Activated naive CD8-positive, alpha-beta T cell (primary cell): ENCODE results near the gene FAT3.

ENCODE experiments used
- H3K27ac Mint-ChIP-seq: one replicate; pipeline ENCODE4 v1.8.0; 2021; ENCODE audit warnings: mixed read lengths
- H3K27me3 Mint-ChIP-seq: one replicate; pipeline ENCODE4 v1.8.0; 2021; ENCODE audit warnings: mixed read lengths
- H3K36me3 Mint-ChIP-seq: one replicate; pipeline ENCODE4 v1.8.0; 2021; ENCODE audit warnings: mixed read lengths
- H3K4me1 Mint-ChIP-seq: one replicate; pipeline ENCODE4 v1.8.0; 2021; ENCODE audit warnings: low read depth, mixed read lengths
- H3K4me3 Mint-ChIP-seq: one replicate; pipeline ENCODE4 v1.8.0; 2021; ENCODE audit warnings: mild to moderate bottlenecking, mixed read lengths
- H3K9me3 Mint-ChIP-seq: one replicate; pipeline ENCODE4 v1.8.0; 2021; ENCODE audit warnings: low read depth, mixed read lengths

Gene FAT3

DNA sequence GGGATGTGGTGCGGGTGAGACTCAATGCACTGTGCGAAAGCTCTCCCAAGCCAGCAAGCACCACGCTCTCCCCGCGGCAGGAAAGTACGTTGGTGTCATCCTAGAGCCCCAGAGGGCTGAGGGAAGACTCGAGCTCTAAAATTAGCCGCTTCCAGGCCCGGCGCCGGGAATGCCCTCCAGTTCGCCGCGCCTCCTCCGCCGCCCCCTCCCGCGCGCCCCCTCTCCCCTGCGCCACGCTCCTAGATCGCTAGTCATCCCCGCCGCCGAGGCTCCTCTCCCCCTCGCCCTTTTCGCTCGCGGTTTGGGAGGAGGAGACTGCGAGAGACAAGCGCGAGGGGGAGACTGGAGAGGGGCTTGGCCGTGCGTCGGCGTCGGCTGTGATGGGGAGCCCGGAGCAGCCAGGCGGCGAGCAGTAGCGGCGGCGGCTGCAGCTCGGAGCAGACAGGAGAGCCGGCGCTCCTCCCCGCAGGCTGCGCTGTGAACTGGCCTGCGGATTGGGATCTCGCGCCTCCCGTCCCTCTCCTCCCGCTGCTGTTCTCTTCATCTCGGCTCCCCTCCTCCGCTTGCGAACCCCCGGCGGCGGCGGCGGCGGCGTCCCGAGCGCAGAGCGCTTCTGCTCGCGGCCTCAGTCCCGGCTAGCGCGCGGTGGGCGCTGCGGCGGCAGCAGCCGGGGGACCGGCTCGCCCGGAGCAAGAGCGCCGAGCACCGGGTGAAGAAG lies at the start of gene FAT3:
Gene FAT3, plus strand, starts transcription at position 412 of the 718 bp plus-strand sequence. CDS start 127,295 bp downstream, outside the sequence.
- Mint-ChIP-seq H3K36me3 (no peaks in the 10 kb centered on the region), H3K27ac (no peak within 1 kb of the TSS), H3K27me3 (peaks cover 38% of the 10 kb centered on the region), H3K4me3 (no peak within 1 kb of the TSS), H3K4me1 (no peaks in the 10 kb centered on the region), H3K9me3 (peaks cover 7% of the 10 kb centered on the region)

DNA sequence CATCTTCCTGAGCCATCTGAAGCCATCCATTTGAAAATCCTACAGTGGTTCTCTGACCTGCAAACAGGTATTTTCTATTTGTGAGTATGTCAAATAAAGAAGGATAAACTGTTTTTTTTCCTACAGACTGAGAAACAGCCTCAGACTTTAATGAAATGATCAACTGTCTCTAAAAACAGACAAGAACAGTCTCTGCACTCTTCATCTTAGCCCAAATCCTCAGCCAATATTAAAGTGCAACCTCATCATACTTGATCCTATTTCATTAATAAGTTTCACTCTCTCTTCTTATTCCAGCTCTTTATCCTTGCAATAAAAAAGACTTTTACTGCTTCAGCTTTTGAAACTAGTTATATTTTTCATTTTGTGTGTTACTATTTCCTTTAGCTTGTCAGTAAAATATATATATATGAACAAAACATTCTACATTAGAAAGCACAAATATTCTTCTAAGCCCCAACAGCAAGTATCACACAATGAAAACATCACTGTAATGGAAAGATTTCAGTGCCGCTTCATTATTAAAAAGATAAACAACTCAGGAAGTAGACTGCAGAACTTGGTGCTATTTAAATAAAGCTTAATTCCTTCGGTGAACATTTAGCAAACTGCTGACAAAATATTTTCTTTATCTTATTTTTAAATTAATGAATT lies 45.5 kb upstream of the FAT3 start:
- no peaks in the 10 kb centered on the region for H3K9me3 Mint-ChIP-seq

DNA sequence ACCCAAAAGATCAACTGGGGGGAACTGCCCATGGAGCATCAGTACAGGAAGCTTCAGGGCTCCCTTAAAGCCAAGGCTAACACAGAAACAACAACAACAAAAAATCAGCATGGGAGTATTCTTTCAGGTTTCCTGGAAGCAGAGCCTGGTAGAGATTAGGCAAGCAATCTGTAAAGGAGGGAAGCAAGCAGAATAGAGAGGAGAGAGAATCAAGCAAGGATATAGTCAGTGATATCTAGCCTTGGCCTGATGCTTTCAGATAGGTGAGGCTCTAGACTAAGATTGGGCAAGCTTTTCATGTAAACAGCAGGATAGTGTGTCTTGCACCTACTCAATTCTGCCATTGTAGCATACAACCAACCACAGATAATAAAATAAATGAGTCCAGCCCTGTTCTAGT lies 44.4 kb upstream of the FAT3 start:
- no peaks in the 10 kb centered on the region for H3K4me1 Mint-ChIP-seq
- no peak overlapping the region for H3K27ac Mint-ChIP-seq
- H3K27me3 Mint-ChIP-seq, result no peaks in the 10 kb centered on the region
- H3K9me3 Mint-ChIP-seq, result no peaks in the 10 kb centered on the region
- H3K36me3 Mint-ChIP-seq, result no peaks in the 10 kb centered on the region
- H3K4me3 Mint-ChIP-seq, result no peak overlapping the region

More for the DNA sequence above, 45.5 kb upstream of the FAT3 start:
- Mint-ChIP-seq H3K27me3 (no peaks in the 10 kb centered on the region), H3K27ac (no peak overlapping the region), H3K36me3 (no peaks in the 10 kb centered on the region), H3K4me3 (no peak overlapping the region), H3K4me1 (no peaks in the 10 kb centered on the region)

DNA sequence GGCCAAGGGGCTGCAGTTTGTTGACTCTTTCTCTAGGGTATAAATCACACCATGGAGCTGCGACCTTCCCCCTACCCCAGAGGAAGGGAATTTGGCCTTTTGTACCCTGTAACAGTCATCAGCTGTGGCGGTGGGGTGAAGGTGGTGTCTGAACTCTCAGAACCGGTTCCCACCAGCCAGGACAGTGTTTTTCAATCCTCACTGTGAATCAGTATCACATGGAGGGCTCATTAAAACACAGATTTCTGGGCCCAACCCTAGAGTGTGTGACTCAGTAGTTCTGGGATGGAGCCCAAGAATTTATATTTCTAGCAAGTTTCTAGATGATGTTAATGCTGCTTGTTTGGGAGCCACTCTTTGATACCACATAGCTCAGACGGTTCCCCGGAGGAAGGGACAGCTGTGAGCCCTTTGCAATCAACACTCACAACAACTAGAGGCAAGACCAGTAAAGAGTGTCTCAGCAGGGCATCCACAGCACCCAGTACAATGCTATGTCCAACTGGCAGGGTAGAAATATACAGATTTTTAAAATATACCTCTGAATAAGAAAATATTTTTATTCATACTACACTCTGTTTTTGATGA lies 43.9 kb upstream of the FAT3 start:
- H3K4me1 Mint-ChIP-seq, result no peaks in the 10 kb centered on the region
- H3K36me3 Mint-ChIP-seq, result no peaks in the 10 kb centered on the region
- H3K9me3 Mint-ChIP-seq, result no peaks in the 10 kb centered on the region
- H3K27me3 Mint-ChIP-seq, result no peaks in the 10 kb centered on the region
- H3K4me3 Mint-ChIP-seq, result no peak overlapping the region
- no peak overlapping the region for H3K27ac Mint-ChIP-seq

DNA sequence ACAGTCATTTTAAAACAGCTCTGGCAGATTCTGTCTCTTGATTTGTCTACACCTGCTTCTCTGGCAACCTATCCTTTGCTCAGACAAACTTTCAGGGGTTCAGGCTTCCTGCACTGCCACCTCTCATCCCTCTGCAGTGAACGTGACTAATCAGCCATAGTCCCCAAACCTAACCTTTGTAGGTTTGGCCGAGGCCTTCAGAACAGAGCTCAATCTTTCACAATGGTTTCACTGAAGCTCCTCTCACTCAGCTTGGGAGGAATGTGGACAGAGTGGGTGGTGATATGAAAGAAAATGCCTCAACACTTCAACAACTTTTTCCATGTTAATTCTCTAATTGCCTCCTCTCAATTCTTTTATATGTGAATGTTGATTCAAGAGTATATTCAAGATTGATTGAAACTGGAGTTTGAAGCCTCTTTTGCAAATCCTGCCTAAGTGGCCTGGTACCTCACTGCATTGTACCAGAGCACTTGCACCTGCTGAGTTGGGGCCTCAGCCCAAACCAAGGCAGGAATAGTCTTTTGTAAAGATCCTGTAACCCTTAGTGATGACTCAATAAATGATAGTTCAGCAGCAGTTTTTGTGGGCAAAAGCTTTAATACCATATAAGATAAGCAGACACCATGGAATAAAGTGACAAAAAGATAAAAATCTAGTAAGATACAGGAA lies 33.9 kb upstream of the FAT3 start:
- H3K27me3 Mint-ChIP-seq, result no peaks in the 10 kb centered on the region

DNA sequence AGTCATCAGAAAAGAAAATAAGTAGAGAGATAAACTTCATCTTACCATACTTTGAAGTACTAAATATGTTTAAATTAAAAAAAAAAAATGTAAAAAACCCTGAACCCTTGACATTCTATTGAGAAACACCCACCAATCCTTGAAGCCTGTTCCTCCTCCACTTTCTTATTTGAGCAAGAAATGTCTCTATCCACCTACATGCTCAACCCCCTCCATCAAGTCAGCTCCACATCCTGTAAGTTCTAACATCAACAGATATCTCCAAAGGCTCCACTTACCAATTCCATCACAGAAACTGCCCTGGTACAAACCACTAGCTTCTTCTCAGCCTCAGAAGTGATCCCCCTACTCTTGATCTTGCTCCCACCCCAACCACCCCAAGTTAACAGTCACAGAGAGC lies 32.5 kb upstream of the FAT3 start:
- Mint-ChIP-seq H3K4me3 (no peak overlapping the region), H3K9me3 (peaks cover 3% of the 10 kb centered on the region), H3K27me3 (no peaks in the 10 kb centered on the region), H3K27ac (no peak overlapping the region), H3K36me3 (no peaks in the 10 kb centered on the region), H3K4me1 (no peaks in the 10 kb centered on the region)

More for the DNA sequence above, 33.9 kb upstream of the FAT3 start:
- Mint-ChIP-seq H3K4me3 (no peak overlapping the region), H3K27ac (no peak overlapping the region), H3K9me3 (peaks cover 3% of the 10 kb centered on the region), H3K36me3 (no peaks in the 10 kb centered on the region), H3K4me1 (no peaks in the 10 kb centered on the region)

DNA sequence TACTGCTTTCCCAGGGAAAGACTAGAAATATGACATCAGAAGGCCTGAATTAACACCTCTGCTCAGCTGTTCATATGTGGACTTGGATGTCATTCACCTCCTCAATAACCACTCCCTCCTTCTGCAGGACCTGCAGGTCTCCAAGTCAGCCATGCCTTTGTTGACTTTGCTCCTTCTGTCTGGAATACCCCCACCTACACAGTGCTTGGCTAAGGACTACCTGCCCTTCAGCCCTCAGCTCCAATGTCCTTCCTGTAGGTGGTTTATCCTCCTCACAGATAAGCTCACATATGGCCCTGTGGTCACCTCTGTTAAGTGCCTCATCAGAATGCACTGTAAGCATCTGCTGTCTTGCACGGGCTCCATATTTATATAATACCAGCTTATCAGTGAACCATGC lies 26.4 kb upstream of the FAT3 start:
- H3K36me3 Mint-ChIP-seq, result no peaks in the 10 kb centered on the region
- peaks cover 3% of the 10 kb centered on the region for H3K27me3 Mint-ChIP-seq
- no peaks in the 10 kb centered on the region for H3K9me3 Mint-ChIP-seq
- no peak overlapping the region for H3K4me3 Mint-ChIP-seq
- no peaks in the 10 kb centered on the region for H3K4me1 Mint-ChIP-seq
- no peak overlapping the region for H3K27ac Mint-ChIP-seq

DNA sequence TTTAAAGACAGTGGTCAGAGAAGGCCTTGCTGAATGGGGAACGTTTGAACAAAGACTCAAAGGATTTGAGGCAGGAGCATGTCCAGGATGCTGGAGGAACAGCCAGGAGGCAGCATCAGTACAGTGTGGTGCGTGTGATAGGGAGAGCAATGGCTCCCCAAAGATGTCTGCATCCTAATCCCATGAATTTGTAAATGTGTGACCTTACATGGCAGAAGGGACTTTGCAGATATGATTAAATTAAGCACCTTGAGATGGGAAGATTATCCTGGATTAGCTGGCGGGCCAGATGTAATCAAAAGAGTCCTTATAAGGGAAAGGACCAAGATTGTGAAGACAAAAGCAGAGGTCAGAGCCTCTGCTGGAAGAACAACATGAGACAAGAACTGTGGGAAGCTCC lies 24.6 kb upstream of the FAT3 start:
- Mint-ChIP-seq H3K27ac (no peak overlapping the region), H3K9me3 (no peaks in the 10 kb centered on the region), H3K4me3 (no peak overlapping the region), H3K36me3 (no peaks in the 10 kb centered on the region), H3K27me3 (peaks cover 3% of the 10 kb centered on the region), H3K4me1 (no peaks in the 10 kb centered on the region)

DNA sequence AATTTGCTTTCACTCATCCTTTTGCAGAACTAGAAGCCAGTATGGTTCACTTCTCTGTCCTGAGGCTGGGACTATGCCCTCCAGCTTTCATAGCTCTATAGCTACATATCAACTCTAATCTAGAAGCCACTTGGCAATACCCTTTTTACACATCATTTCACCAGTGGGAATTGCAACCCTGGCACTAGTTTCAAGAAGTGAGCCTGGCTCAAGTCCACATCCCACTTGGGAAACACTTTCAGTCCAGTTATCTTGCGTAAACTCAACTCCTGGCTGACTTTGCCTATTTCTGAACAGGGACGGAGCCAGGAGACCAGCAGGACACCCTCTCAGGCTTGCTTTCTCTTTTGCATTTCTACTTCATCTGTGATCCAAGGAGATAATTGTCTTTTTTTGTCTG lies 19.9 kb upstream of the FAT3 start:
- peaks cover 1% of the 10 kb centered on the region for H3K27me3 Mint-ChIP-seq
- no peaks in the 10 kb centered on the region for H3K4me1 Mint-ChIP-seq
- no peak overlapping the region for H3K4me3 Mint-ChIP-seq
- no peaks in the 10 kb centered on the region for H3K9me3 Mint-ChIP-seq
- no peak overlapping the region for H3K27ac Mint-ChIP-seq
- H3K36me3 Mint-ChIP-seq, result no peaks in the 10 kb centered on the region

DNA sequence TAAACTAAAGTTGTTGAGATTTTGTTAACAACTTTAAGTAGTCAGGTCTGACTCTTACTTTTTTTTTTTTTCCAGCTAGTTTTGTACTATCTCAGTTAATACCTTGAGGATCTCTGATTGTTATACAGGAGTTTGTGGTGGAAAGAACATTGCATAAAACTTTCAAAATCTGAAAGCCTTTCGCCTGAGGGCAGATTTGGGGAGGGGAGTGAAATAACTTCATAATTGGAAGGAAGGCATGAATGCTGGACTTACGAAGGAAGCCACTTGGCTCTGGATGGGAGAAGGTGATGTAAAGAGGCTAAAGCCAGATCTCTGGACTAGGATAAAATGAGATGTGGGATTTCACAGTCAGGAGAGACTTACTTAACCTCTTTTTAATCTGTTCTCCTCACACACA lies 18.2 kb upstream of the FAT3 start:
- no peak overlapping the region for H3K4me3 Mint-ChIP-seq
- no peaks in the 10 kb centered on the region for H3K9me3 Mint-ChIP-seq
- H3K27ac Mint-ChIP-seq, result no peak overlapping the region
- H3K4me1 Mint-ChIP-seq, result no peaks in the 10 kb centered on the region
- no peaks in the 10 kb centered on the region for H3K36me3 Mint-ChIP-seq
- peaks cover 1% of the 10 kb centered on the region for H3K27me3 Mint-ChIP-seq

DNA sequence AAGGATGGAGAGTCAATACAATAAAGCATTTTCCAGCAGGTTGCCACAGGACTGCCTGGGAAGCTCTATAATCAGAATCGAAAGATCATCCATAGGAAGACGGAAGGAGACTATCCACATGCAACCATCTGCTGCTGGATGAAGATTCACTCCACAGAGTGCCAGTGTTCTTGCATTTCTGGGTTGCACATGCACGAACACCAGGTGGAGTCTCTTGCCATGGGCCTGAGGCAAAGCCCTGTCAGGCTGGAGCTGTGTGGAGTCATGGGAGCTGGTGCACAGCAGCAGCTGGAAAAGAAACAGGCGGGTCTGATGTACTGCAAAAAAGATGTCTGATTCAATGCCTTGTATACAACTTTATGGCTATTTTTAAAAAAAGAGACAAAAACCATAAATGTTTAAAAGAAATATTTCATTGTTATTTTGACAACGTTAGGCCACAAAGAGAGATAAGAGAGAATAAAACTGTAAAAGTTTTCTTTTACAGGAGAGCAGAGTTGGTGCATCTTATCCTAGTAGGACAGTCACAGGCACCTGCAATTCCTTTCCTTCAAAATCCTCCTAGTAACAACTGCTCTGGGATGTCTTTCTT lies 12.9 kb upstream of the FAT3 start:
- H3K9me3 Mint-ChIP-seq, result peaks cover 3% of the 10 kb centered on the region
- no peaks in the 10 kb centered on the region for H3K36me3 Mint-ChIP-seq
- no peak overlapping the region for H3K4me3 Mint-ChIP-seq
- H3K27me3 Mint-ChIP-seq, result peaks cover 1% of the 10 kb centered on the region
- H3K4me1 Mint-ChIP-seq, result no peaks in the 10 kb centered on the region
- H3K27ac Mint-ChIP-seq, result no peak overlapping the region

DNA sequence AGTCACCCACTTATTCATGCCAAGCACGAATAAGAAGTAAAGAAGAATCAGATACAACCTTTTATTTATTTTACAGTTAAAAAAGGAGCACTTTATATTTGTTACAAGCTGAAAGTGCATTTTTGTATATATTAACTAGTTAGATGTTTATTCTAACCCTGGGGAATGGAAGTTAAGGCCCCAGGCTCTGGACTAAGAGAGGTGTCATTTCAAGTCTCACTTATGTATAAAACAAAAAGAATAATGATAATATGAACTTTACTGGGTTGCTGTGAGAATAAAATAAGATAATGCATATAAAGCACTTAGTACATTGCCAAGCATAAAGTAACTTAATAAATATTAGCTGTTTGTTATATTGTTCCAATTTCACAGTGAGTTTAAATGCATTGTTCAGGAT lies 12.1 kb upstream of the FAT3 start:
- H3K27me3 Mint-ChIP-seq, result peaks cover 3% of the 10 kb centered on the region

DNA sequence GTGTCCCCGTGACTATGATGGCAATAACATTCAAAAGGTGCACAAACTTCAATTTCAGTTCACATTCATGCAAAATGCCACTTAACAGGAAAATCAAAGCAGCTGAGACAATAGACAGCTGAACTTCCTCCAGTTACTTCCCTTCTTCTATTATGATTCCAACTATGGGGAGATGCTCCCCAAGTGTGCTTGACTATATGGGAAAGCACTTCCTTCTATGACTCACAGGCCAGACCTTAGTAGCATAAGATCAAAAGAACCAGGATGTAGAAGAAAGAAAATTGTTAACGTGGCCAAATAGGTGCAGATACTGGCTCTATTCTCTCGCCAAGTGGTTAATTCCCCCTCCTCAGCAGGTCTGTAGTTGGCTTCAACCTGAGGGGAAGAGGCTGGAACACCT lies 7.8 kb upstream of the FAT3 start:
- Mint-ChIP-seq H3K9me3 (peaks cover 10% of the 10 kb centered on the region), H3K27me3 (peaks cover 9% of the 10 kb centered on the region), H3K4me3 (no peak overlapping the region), H3K36me3 (no peaks in the 10 kb centered on the region), H3K4me1 (no peaks in the 10 kb centered on the region), H3K27ac (no peak overlapping the region)

More for the DNA sequence above, 12.1 kb upstream of the FAT3 start:
- H3K36me3 Mint-ChIP-seq, result no peaks in the 10 kb centered on the region
- H3K9me3 Mint-ChIP-seq, result peaks cover 3% of the 10 kb centered on the region
- no peaks in the 10 kb centered on the region for H3K4me1 Mint-ChIP-seq
- no peak overlapping the region for H3K27ac Mint-ChIP-seq
- no peak overlapping the region for H3K4me3 Mint-ChIP-seq

DNA sequence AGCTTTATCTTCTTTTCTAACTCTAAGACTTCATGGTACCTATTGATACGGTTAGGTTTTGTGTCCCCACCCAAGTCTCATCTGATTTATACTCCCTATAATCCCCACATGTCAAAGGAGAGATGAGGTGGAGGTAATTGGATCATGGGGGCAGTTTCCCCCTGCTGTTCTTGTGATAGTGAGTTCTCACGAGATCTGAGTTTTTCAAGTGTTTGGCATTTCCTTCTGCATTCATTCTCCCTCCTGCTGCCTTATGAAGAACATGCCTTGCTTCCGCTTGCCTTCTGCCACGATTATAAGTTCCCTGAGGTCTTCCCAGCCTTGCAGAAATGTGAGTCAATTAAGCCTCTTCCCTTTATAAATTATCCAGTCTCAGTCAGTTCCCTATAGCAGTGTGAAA lies 5.1 kb upstream of the FAT3 start:
- H3K36me3 Mint-ChIP-seq, result no peaks in the 10 kb centered on the region

DNA sequence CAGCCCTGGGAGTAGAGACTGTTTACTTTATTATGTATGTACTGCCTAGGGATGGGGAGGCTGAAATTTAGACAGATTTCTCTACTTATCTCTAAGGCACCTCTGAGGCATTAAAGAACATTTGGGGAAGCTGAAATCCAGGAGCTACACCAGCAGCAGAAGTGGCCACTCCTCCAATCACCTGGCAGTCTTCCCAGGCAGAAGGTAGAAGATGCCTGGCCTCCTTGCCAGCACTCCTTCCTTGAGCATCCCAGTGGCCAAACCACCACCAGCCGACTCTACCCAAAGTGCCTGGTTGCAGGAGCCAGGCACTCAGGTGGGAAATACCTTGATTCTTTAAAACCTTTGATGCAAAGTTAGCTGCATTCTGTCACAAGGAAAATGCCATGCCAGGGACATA lies 1.9 kb upstream of the FAT3 start:
- H3K36me3 Mint-ChIP-seq, result no peaks in the 10 kb centered on the region
- no peak overlapping the region for H3K4me3 Mint-ChIP-seq
- peaks cover 34% of the 10 kb centered on the region for H3K27me3 Mint-ChIP-seq
- no peak overlapping the region for H3K27ac Mint-ChIP-seq
- no peaks in the 10 kb centered on the region for H3K4me1 Mint-ChIP-seq
- H3K9me3 Mint-ChIP-seq, result peaks cover 7% of the 10 kb centered on the region

More for the DNA sequence above, 5.1 kb upstream of the FAT3 start:
- H3K27ac Mint-ChIP-seq, result no peak overlapping the region
- H3K27me3 Mint-ChIP-seq, result peaks cover 26% of the 10 kb centered on the region
- no peak overlapping the region for H3K4me3 Mint-ChIP-seq
- H3K9me3 Mint-ChIP-seq, result peaks cover 7% of the 10 kb centered on the region
- no peaks in the 10 kb centered on the region for H3K4me1 Mint-ChIP-seq
